ENCODE results near the gene ACR.

The ACR gene

GRCh38 chr22:50737728-50738648, at the start of gene ACR:
Gene ACR, plus strand, starts transcription at chr22:50738204. Its CDS starts 32 bp downstream, at chr22:50738236.
- TF ChIP-seq CTCF (IDR thresholded peaks at IDR 0.05; ENCODE audit: control insufficient read depth, insufficient read depth, low read depth, low read length, missing control alignments), result no peak
- no peak for DNase-seq (ENCODE audit: low read depth)
- H3K4me3 ChIP-seq (ENCODE audit: control insufficient read depth, low read depth, low read length), result no peak within 1 kb of the TSS

GRCh38 chr22:50688448-50688847, 49.6 kb upstream of the ACR start:
- TF ChIP-seq CTCF (IDR thresholded peaks at IDR 0.05; ENCODE audit: control insufficient read depth, insufficient read depth, low read depth, low read length, missing control alignments), result no peak
- H3K4me3 ChIP-seq (ENCODE audit: control insufficient read depth, low read depth, low read length), result no peak overlapping the region
- no peak for DNase-seq (ENCODE audit: low read depth)

GRCh38 chr22:50691521-50691920, 46.5 kb upstream of the ACR start:
- DNase-seq (ENCODE audit: low read depth), result peak; percentile 8
- TF ChIP-seq CTCF (IDR thresholded peaks at IDR 0.05; ENCODE audit: control insufficient read depth, insufficient read depth, low read depth, low read length, missing control alignments), result peak; percentile 63
- H3K4me3 ChIP-seq (ENCODE audit: control insufficient read depth, low read depth, low read length), result no peak overlapping the region

GRCh38 chr22:50693462-50693861, 44.5 kb upstream of the ACR start:
- no peak overlapping the region for H3K4me3 ChIP-seq (ENCODE audit: control insufficient read depth, low read depth, low read length)
- no peak for DNase-seq (ENCODE audit: low read depth)
- no peak for TF ChIP-seq CTCF (IDR thresholded peaks at IDR 0.05; ENCODE audit: control insufficient read depth, insufficient read depth, low read depth, low read length, missing control alignments)

GRCh38 chr22:50694099-50694605, 43.9 kb upstream of the ACR start:
- H3K4me3 ChIP-seq (ENCODE audit: control insufficient read depth, low read depth, low read length), result no peak overlapping the region
- no peak for TF ChIP-seq CTCF (IDR thresholded peaks at IDR 0.05; ENCODE audit: control insufficient read depth, insufficient read depth, low read depth, low read length, missing control alignments)
- DNase-seq (ENCODE audit: low read depth), result no peak

GRCh38 chr22:50694766-50695420, 43.1 kb upstream of the ACR start:
- TF ChIP-seq CTCF (IDR thresholded peaks at IDR 0.05; ENCODE audit: control insufficient read depth, insufficient read depth, low read depth, low read length, missing control alignments), result no peak
- no peak for DNase-seq (ENCODE audit: low read depth)
- H3K4me3 ChIP-seq (ENCODE audit: control insufficient read depth, low read depth, low read length), result no peak overlapping the region

All from AG09309 (cell line).